ENCODE measurements around the gene GNE. TPM values are rescaled to one million over a fixed set of nuclear protein-coding genes. Genes with fewer than 3 reads are reported as not detected.

Gene GNE
- total and polyA plus RNA-seq, 2 of the 8 experiments (the other 6 are each of a cell fraction or from before 2014, with no cell fraction given): 5.1 to 11.1 TPM

- no peak for TF ChIP-seq BCL11A (IDR thresholded peaks at IDR 0.05; ENCODE audit: low read depth in 2 of 2, low read length in 2 of 2)
Observed at GRCh38 chr9:36264896-36265295, 6.6 kb upstream of the GNE start (continued).

Measured in H1 (cell line).